ENCODE measurements around the gene AGBL1. TPM values are rescaled to one million over a fixed set of nuclear protein-coding genes. Genes with fewer than 3 reads are reported as not detected.

The AGBL1 gene
- total RNA-seq, 1 experiment from 2014 or later, result not detected

GRCh38 chr15:86553108-86553507 is 473.4 kb downstream of the AGBL1 start:
- intact Hi-C loops (cut with micrococcal nuclease; ENCODE audit: unreplicated experiment), result no loop called here
- ChIA-PET CTCF (no interaction called here), POLR2A (ENCODE audit: low non-redundant PET) (no interaction called here)
- Histone ChIP-seq H3K27me3 (replicated peaks; ENCODE audit: insufficient read depth, low read depth, low read length, poor library complexity) (no peaks in the 10 kb centered on the region), H3K4me1 (ENCODE audit: insufficient read depth, low read length, poor library complexity, severe bottlenecking) (no peaks in the 10 kb centered on the region), H3K4me3 (ENCODE audit: low read depth, low read length, poor library complexity, severe bottlenecking) (no peak overlapping the region), H3K36me3 (ENCODE audit: insufficient read depth, low read length, poor library complexity, severe bottlenecking) (no peaks in the 10 kb centered on the region), H3K27ac (ENCODE audit: low read depth, low read length, poor library complexity, severe bottlenecking) (no peak overlapping the region), H3K9me3 (ENCODE audit: low read depth, low read length, poor library complexity, severe bottlenecking) (peaks cover 9% of the 10 kb centered on the region)
- no peak for DNase-seq (ENCODE audit: low spot score)
- no TSS peak for BruUV-seq (replicated peaks)
- TF ChIP-seq, protein P1, sequence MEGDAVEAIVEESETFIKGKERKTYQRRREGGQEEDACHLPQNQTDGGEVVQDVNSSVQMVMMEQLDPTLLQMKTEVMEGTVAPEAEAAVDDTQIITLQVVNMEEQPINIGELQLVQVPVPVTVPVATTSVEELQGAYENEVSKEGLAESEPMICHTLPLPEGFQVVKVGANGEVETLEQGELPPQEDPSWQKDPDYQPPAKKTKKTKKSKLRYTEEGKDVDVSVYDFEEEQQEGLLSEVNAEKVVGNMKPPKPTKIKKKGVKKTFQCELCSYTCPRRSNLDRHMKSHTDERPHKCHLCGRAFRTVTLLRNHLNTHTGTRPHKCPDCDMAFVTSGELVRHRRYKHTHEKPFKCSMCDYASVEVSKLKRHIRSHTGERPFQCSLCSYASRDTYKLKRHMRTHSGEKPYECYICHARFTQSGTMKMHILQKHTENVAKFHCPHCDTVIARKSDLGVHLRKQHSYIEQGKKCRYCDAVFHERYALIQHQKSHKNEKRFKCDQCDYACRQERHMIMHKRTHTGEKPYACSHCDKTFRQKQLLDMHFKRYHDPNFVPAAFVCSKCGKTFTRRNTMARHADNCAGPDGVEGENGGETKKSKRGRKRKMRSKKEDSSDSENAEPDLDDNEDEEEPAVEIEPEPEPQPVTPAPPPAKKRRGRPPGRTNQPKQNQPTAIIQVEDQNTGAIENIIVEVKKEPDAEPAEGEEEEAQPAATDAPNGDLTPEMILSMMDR (conservative IDR thresholded peaks at IDR 0.05; ENCODE audit: low read depth, low read length), result no peak
- TF ChIP-seq EZH2 (IDR thresholded peaks at IDR 0.05; ENCODE audit: borderline replicate concordance, low read depth, low read length, poor library complexity, severe bottlenecking), result no peak

DNA sequence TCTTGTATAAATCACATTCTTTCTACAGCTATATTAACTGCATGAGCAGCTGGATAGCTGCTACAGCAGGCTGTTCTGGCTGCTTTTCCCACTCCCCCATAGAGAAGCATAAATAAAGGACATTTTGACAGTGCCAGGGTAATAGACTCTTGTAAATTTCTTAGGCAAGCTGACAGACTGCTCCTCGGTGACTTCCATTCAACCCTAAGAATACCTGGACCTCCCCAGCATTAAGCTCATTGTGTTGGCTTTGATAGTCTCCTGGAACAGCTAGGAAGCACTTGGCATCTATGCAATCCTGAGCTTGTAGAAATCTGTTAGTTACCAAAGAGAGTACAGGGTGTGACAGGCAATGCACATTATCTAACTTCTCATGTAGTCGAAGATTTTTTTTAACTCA is 475.4 kb downstream of the AGBL1 start:
- Histone ChIP-seq H3K9me3 (ENCODE audit: low read depth, low read length, poor library complexity, severe bottlenecking) (peaks cover 4% of the 10 kb centered on the region), H3K27me3 (replicated peaks; ENCODE audit: insufficient read depth, low read depth, low read length, poor library complexity) (no peaks in the 10 kb centered on the region), H3K4me3 (ENCODE audit: low read depth, low read length, poor library complexity, severe bottlenecking) (no peak overlapping the region), H3K36me3 (ENCODE audit: insufficient read depth, low read length, poor library complexity, severe bottlenecking) (no peaks in the 10 kb centered on the region), H3K4me1 (ENCODE audit: insufficient read depth, low read length, poor library complexity, severe bottlenecking) (no peaks in the 10 kb centered on the region), H3K27ac (ENCODE audit: low read depth, low read length, poor library complexity, severe bottlenecking) (no peak overlapping the region)
- ChIA-PET POLR2A (ENCODE audit: low non-redundant PET) (no interaction called here), CTCF (interaction anchor here (0.6 kb wide), 1 partner anchor 1069 kb away, joined by 4 read pairs; no protein-coding TSS in a partner anchor)
- intact Hi-C loops (cut with micrococcal nuclease; ENCODE audit: unreplicated experiment), result no loop called here
- TF ChIP-seq, protein P1 (conservative IDR thresholded peaks at IDR 0.05; ENCODE audit: low read depth, low read length), result no peak
- TF ChIP-seq EZH2 (IDR thresholded peaks at IDR 0.05; ENCODE audit: borderline replicate concordance, low read depth, low read length, poor library complexity, severe bottlenecking), result no peak
- no peak for DNase-seq (ENCODE audit: low spot score)
- no TSS peak for BruUV-seq (replicated peaks)

DNA sequence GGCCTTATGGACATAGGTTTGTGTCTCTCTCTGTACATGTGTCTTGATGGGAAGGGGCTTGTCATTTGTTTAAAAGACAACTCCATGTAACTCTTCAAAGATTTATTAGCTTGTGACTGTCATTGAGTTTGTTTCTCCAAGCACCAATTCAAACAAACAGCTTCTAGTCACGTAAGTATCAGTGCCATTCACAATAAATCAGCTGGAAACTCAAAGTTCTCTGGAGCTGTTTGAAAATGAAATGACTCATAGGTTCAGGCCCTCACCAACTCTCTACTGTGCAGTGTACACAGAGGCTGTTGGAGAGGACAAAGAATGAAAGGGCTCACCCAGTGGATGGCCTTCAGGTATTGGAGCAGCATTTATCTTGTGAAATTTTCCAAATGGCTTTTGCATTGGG is 476.3 kb downstream of the AGBL1 start:
- TF ChIP-seq EZH2 (IDR thresholded peaks at IDR 0.05; ENCODE audit: borderline replicate concordance, low read depth, low read length, poor library complexity, severe bottlenecking), result no peak
- TF ChIP-seq, protein P1 (conservative IDR thresholded peaks at IDR 0.05; ENCODE audit: low read depth, low read length), result no peak
- no peaks in the 10 kb centered on the region for H3K27me3 ChIP-seq (replicated peaks; ENCODE audit: insufficient read depth, low read depth, low read length, poor library complexity)
- no peak overlapping the region for H3K4me3 ChIP-seq (ENCODE audit: low read depth, low read length, poor library complexity, severe bottlenecking)
- no peak overlapping the region for H3K27ac ChIP-seq (ENCODE audit: low read depth, low read length, poor library complexity, severe bottlenecking)
- POLR2A ChIA-PET (ENCODE audit: low non-redundant PET), result no interaction called here
- no peaks in the 10 kb centered on the region for H3K36me3 ChIP-seq (ENCODE audit: insufficient read depth, low read length, poor library complexity, severe bottlenecking)
- H3K9me3 ChIP-seq (ENCODE audit: low read depth, low read length, poor library complexity, severe bottlenecking), result peaks cover 4% of the 10 kb centered on the region
- DNase-seq (ENCODE audit: low spot score), result no peak
- CTCF ChIA-PET, result no interaction called here
- no TSS peak for BruUV-seq (replicated peaks)
- intact Hi-C loops (cut with micrococcal nuclease; ENCODE audit: unreplicated experiment), result no loop called here
- no peaks in the 10 kb centered on the region for H3K4me1 ChIP-seq (ENCODE audit: insufficient read depth, low read length, poor library complexity, severe bottlenecking)
